Amygdala (tissue), 56 donors: ENCODE measurements around the gene RCAN1.
A peak's percentile ranks its signal among the peaks of the same experiment; 100 is the strongest.

Experiments used
- DNase-seq, 56 donors: peaks; one replicate each; lab custom pipeline; 2025; lab: John Stamatoyannopoulos, UW

Gene RCAN1

DNA sequence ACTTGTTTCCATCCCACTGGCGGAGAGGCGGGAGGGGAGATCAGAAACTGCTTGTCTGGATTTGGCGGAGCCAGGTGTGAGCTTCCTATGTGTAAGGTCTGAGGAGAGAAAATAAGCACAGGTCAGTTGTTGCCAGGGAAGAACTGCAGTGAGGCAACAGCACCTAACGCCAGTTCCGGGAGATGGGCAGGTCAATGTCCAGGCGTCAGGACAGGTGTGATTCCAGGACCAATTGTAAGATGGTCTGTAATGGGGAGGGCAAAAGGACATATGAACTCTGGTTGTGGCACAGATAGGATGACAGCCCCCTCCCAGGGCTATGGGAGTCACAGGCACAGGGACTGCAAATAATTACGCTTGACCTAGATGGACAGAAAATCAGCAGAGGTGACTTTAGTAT, 93.4 kb downstream of the RCAN1 start:
- no peak for DNase-seq

DNA sequence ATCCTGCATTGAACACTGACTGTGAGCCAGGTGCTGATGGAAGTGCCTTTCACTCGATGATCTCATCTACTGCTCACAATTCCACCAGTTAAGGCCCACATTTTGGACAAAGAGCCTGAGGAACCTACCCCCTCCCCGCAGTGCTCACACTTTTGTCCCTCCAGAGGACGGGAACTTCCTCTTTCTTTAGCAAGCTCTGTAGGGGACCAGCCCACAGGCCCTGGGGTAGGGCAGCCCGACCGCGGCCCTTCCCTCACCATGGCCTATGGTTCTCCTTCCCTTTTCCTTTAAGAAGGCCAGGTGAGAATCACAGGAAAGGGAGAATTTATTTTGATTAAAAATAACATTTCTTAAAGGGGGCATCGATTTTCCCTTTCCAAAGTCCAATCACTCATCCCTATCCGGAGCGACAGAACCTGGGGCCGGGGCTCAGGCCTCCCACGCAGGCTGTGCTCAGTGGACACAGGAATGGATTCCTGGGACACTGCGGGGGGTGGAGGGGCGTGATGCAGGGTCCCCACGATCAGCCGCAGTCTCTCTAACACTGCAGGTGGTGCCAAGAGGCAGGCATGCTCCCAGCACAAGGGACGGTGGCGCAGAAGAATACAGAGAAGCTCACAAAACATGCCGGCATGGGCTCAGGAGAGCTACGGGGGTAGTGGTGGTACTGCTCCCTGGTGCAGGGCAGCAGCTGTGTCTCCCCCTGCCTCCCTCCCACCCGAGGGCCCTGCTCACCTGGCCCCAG, 94.0 kb downstream of the RCAN1 start:
- no peak for DNase-seq

DNA sequence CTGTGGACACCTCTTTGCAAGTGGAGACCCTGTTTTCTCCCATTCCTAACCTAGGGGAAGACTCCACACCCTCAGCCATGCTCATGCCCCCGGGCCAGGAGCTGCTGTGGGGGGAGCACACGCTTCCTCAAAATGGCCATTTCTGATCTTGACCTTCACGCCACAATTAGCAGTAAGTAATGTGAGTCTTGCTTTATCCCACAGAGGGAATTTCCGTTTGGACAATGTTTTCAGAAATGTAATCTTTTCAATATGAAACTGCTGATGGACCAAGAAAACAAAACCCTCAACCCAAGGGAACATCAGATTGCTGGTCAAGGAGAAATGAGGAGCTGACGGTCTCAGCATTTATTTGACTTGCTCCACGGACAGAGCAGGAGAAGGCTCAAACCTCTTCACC, 94.6 kb downstream of the RCAN1 start:
- DNase-seq = no peak

DNA sequence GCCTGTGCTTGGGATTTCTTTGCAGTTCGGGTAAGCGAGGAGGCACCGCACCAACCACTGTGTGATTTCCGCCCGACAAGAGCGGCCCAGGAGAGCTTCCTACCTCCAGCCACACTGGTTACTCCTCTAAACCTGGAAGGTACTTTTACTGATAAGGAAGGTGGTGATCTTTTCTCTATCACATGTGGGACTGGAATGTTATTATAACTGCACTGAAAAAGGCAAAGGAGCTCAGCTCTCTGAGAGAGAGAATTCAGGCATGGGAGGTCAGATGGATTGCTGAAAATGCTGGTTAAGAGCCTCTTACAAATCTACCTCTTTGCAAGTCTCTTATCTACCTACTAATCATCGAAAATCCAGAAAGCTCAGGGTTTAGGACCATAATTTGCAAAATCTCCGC, 95.2 kb downstream of the RCAN1 start:
- DNase-seq = no peak

DNA sequence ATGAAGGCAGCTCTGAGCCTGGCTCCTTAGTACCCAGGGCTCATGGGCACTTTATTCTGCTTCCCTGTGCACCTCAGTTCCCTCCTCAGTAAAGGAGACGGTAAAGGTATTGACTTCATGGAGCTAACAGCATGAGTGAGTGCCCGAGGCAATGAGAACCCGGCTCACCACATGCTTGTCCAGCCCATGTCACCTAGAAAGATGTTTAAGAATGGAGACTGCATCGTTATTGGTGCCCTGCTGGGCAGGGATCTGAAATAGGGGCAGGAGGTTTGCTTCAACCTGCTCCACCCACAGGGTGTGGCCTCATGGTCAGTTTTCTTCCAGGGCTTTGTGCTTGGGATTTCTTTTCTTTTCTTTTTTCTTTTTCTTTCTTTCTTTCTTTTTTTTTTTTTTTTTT, 95.9 kb downstream of the RCAN1 start:
- no peak for DNase-seq

DNA sequence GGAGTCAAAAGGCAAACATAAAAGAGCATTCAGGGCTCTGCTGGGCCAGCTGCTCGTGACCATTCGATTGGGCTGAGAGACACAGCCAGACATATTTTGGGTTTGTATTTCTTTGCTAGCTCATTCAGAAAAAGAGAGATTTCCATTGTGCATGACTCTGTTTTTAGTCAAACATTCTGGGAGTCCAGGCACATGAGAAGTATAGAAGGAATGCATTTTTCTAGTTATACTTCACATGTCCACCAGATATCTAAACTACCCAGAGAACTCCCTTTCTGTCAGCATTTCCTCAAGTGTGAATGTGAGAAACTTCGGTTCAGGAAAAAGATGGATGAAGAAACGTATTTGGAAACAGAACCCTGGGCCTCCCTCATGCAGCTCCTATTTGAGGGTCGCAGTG, 96.6 kb downstream of the RCAN1 start:
- DNase-seq = no peak

DNA sequence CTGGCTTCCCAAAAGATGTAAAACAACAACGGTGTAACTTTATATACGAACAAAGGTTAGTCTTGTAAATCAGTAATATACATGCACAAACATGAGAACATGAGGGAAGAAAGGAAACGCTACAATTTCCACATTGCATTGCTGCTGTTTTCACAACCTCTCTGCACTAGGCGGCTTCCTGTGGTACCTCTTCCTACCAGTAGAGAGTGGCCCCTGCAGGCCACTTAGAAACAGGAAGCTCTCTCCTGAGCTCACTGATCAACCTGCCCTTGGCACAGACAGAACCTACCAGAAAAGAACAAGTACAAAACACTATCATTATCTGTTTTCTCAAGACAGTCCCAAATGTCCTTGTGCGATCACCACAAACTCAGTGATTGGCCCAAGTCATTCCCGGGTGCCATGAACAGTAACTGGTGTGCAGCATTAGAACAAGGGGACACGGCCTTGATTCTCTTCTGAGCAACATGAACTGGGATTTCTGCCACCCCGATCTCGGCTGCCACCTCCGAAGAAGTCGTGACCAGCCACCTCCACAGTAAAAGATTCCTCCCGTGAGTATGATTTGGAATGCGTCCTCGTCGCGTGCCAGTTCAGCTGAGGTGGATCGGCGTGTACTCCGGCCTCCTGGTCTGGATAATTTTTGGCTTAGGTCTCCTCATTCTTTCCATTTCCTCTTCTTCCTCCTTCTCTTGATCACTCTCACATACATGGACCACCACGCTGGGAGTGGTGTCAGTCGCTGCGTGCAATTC, 97.2 kb downstream of the RCAN1 start:
- DNase-seq = no peak

DNA sequence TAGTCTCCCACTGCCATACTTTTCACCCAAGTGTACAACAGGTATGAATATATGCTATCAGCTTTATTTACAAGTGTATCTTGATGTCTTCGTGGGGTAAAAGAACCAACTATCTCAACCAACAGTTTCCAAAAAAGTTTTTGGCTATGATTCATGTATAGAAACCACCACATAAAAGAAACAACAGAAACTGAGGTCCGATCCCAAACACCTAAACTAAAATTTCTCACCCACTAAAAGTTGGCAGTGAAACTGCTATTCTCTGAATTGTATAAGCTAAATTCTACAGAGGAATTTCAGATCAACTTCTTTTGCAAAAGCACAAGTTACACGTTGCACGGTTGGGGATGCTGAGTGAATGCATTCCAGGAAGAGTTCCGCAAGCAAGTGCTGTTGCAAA, 97.9 kb downstream of the RCAN1 start:
- DNase-seq = no peak

DNA sequence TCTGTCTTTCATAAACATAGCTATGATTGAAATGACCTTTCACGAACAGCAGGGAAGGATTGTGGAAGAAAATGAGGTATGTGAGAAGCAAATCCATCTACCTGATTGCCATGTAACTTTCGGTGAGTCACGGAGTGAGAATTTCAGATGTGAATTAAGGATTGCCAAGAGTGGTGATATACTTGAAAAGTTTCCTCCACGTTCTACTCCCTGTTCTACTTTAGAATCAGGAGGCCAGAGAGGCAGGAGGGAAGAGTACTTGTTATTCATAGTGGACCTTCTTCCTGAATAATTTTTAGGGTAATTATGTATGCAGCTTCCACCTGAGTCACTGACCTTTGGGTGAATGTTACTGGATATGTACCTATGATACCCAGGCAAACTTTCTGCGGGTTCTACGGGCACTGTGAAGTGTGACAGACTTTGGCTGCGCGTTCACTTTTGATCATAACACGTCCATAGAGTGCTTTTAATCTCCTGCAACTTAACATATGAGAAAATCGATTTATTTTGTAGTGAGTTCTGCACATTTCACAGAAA, 100.3 kb downstream of the RCAN1 start:
- DNase-seq = no peak

DNA sequence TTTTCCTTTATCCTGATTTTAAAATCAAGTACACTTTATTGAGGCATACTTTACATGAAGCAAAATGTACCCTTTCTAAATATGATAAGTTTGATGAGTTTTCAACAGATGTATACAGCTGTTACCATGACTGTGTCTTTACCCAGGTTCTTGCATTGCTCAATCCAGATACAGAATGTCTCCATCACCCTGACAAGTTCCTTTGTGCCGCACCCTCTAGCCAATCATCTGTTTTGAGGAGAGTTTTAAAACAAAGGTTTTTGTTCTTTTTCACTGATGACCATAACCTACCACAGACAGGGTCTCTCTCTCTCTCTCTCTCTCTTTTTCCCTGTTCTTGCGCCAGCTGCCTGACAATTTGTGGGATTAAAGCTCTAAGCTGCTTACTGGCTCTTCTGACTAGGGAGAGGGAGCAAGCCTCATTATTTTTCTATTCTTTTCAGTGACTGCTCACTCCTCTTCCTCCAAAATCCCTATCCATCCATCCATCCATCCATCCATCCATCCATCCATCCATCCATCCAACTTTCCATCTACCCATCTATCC, 101.7 kb downstream of the RCAN1 start:
- no peak for DNase-seq

DNA sequence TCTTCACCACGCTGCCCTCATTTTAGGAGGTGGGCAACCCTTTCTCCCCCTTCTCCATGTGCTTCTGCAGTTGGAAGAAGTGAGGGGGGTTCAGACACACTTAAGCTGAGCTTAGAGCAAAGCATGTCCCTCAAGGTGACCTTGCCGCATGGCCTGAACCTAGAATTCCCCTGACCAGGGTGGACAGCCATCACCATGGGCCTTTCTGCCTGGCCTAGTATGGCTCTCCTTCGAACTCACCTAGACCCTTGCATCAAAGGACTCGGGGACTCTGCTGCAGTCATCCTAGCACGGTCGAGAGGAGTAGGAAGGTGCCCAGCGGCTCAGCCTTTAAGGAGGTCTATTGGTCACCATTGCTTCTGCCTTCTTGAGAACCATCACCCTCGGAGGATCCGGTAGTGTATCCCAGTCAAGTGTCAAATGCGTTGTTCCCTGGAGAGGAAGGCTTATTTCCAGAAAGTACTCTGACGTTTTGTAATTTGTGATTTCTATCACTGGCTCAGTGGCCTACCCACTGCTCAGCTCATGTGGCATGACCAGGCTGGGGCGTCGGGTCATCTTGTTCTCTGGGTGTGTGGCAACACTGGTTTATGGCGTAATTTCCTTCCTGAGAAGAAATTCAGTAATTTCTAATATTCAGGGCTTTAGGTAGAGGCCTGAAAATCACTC, 103.0 kb downstream of the RCAN1 start, which contains the start of gene KCNE1:
Gene KCNE1, minus strand, starts transcription at position 424 of the 669 bp plus-strand sequence. CDS start 62,576 bp downstream, outside the sequence.
- no peak for DNase-seq

DNA sequence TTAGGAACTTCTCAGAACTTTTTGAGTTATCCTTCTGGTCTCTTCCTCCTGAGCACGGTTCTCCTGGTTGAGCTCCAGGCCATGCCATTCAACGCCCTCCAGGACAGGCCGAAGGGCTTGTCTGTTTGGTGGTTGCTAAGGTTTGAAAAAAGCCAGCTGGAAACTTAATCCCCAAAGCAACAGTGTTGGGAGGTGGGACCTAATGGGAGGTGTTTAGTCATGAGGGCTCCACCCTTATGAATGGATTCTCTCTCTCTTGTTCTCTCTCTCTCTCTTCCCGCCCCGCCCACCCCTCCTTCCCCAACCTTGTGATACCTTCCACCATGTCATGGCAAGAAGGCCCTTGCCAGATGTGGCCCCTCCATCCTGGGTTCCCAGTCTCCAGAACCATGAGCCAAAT, 103.7 kb downstream of the RCAN1 start:
- no peak for DNase-seq

DNA sequence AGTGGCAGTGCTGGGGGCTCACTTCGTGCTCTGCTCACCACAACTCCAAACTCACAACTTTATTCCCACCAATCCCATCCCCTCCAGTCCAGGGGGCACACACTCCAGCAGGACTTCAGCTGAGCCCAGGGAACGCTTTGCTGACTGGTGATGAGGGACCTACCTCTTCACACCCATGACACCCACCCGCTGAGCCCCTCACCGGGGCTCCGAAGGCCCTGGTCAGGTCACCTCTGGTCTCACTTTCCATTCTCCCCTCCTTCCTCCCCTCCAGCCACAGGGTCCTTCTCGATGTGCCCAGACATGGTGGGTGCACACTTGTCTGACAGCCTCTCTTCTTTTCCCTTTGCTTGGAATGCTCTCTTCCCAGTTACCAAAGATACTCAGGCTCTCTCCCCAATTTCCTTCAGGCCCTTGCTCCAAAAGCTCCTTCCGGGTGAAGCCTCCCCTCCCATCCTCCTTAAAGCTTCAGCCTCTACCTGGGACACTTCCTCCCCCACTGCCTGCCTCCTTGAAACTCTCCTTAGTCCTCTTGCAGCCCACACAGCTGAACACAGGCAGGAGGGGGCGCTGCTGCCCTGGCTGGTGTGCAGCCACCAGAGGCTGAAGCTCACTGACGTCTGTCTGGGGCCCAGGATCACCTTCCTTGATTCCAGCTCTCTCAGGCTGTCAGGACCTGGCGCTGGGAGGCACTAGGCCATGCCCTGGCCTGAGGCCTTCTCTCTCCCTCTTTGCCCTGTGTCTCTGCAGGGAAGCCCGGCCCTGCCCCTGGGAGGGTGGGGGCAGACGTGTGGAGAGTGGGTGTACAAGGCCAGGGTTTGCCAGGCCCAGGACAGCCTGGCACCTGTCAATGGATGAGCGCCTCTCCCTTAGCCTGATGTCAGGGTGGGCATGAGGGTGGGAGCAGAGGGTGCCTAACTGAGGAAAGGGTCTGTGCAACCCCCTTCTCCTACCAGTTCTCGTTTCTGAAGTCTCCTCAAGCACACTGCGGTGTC, 104.5 kb downstream of the RCAN1 start:
- peak in 26 of 56 donors; percentile 3 to 70 (median 22) for DNase-seq

DNA sequence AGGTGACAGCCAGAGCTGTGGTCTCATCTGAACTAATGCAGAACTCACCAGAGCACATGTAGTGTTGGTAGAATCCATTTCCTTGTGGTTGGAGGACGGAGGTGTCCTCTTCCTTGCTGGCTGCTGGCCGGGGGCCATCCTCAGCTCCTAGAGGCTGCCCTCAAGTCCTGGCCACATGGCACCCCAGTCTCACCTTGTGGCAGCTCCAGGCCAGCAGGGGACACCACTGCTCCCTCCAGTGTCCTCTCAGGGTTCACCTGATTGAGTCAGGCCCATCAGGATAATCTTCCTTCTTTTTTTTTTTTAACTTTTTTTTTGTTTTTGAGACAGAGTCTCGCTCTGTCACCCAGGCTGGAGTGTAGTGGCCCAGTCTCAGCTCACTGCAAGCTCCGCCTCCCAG, 105.8 kb downstream of the RCAN1 start:
- DNase-seq = no peak

DNA sequence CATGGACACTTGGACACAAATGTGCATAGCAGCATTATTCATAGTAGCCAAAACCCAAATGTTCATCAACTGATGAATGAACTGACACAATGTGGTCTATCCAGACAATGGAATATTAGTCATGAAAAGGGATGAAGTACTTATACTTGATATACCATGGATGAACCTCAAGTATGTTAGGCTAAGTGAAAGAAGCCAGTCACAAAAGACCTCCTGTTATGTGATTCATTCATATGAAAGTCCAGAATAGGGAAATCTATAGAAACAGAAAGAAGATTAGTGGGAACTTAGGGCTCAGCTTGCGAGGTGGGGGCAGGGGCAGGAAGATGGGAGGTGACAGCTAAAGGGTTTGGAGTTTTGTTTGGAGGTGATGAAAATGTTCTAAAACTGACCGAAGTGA, 110.3 kb downstream of the RCAN1 start:
- no peak for DNase-seq

DNA sequence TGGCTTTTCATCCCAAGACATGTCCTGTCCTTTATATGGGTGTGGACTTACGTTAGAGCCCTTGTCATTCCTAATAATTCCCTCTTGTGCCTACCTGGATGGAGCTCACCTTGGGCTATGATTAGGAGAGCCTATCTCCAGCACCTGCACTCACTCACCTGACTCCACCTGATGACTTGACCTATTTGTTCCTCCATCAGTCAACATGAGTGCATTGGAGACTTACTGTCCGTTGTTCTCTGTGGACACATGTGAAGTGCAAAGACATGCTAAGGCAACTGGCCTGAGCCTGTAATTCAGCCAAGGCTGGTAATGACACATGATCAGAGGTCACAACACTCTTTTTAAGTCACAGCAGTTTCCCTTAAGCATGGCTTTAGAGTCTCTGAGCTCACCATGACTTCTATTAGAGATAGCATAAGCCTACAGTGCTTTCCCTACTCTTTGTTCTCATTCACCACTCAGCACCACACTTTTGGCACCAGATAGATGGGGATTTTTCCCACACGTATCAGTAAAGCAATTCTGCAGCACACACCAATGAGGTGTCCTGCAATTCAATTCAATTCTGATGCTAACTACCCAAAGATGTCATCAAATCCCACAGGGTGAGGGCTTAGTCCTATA, 112.3 kb downstream of the RCAN1 start:
- no peak for DNase-seq

DNA sequence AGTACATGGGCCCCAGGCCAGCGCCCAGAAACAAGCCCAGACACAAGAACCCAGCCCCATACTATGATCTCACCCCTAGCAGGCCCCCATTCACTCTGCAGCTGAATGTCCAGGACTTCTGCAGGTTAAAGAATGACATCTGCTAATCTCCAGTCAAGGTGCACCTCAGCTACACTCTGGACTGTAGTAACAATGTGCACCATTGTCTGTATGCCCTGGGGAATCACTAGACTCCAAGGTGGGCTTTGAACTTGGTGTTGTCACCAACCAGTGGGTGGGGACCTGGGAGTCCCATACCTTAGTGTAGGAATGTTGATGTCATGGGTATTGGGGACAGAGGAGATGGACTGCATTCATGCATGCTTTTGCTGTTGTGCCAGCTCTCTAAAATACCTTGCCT, 113.2 kb downstream of the RCAN1 start:
- no peak for DNase-seq

DNA sequence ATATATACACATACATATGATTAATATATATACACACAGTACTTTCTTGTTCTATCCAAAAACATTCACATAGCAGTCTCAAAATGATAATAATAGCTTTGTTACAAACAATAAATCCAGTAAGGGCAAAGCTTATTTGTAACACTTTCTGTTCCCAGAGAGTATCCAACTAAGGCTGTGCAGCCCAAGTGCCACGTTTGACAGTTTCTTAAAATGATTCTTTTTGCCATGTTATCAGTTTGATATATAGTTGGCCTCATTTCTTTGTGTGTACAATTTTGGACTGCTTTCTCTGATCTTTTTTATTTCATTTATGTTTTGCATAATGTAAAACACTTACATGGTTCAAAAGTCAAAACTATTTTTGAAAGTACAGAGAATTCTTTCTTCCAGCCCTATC, 114.7 kb downstream of the RCAN1 start:
- DNase-seq = no peak

DNA sequence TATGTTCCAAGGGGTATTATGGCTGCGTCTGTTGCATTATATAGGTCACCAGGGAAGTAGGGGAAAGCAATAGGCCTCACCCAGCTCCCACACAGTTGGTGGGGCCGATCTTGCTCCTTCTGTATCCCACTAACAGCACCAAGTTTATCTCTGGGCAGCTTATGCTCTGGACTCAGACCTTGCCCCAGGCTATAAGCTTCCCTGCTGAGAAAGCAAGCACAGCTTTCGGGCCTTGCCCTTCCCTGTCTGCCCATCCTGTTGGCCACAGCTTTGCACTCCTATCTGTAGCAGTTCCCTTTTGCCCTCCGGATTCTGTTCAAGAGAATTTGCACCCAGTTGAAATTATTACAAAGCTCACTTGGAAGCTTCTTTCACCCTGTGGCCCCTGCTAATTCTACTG, 115.8 kb downstream of the RCAN1 start:
- DNase-seq = no peak
